ENCODE measurements around the gene WDR74. TPM values are rescaled to one million over a fixed set of nuclear protein-coding genes. Genes with fewer than 3 reads are reported as not detected.

Gene WDR74
- total RNA-seq, 1 donor from 2014 or later = 42.1 TPM

- peaks cover 50% of the 10 kb centered on the region for H3K4me1 Mint-ChIP-seq (ENCODE audit: unreplicated experiment)
- DNase-seq (ENCODE audit: extremely low spot score, unreplicated experiment) = peak; percentile 98
- H3K27me3 Mint-ChIP-seq (ENCODE audit: unreplicated experiment) = no peaks in the 10 kb centered on the region
- no peak for TF ChIP-seq CTCF (IDR thresholded peaks at IDR 0.05)
- peak overlapping the region; percentile 93 for H3K27ac Mint-ChIP-seq (ENCODE audit: unreplicated experiment)
- H3K4me3 Mint-ChIP-seq (ENCODE audit: unreplicated experiment) = peak overlapping the region; percentile 95
- H3K9me3 Mint-ChIP-seq (ENCODE audit: unreplicated experiment) = no peaks in the 10 kb centered on the region
- peaks cover 37% of the 10 kb centered on the region for H3K36me3 Mint-ChIP-seq (ENCODE audit: unreplicated experiment)
Observed at GRCh38 chr11:62855571-62856332, 16.4 kb upstream of the WDR74 start.

GRCh38 chr11:62854825-62855570 is 15.6 kb upstream of the WDR74 start:
- Mint-ChIP-seq H3K27ac (ENCODE audit: unreplicated experiment) (peak overlapping the region; percentile 93), H3K36me3 (ENCODE audit: unreplicated experiment) (peaks cover 37% of the 10 kb centered on the region), H3K27me3 (ENCODE audit: unreplicated experiment) (no peaks in the 10 kb centered on the region), H3K9me3 (ENCODE audit: unreplicated experiment) (no peaks in the 10 kb centered on the region), H3K4me3 (ENCODE audit: unreplicated experiment) (peak overlapping the region; percentile 95), H3K4me1 (ENCODE audit: unreplicated experiment) (peaks cover 50% of the 10 kb centered on the region)
- DNase-seq (ENCODE audit: extremely low spot score, unreplicated experiment) = no peak
- no peak for TF ChIP-seq CTCF (IDR thresholded peaks at IDR 0.05)

GRCh38 chr11:62854013-62854824 is 14.8 kb upstream of the WDR74 start:
- H3K4me1 Mint-ChIP-seq (ENCODE audit: unreplicated experiment) = peaks cover 50% of the 10 kb centered on the region
- no peak for DNase-seq (ENCODE audit: extremely low spot score, unreplicated experiment)
- H3K27me3 Mint-ChIP-seq (ENCODE audit: unreplicated experiment) = no peaks in the 10 kb centered on the region
- H3K4me3 Mint-ChIP-seq (ENCODE audit: unreplicated experiment) = peak overlapping the region; percentile 95
- TF ChIP-seq CTCF (IDR thresholded peaks at IDR 0.05) = no peak
- H3K27ac Mint-ChIP-seq (ENCODE audit: unreplicated experiment) = peak overlapping the region; percentile 93
- H3K36me3 Mint-ChIP-seq (ENCODE audit: unreplicated experiment) = peaks cover 37% of the 10 kb centered on the region
- H3K9me3 Mint-ChIP-seq (ENCODE audit: unreplicated experiment) = no peaks in the 10 kb centered on the region

- H3K4me1 Mint-ChIP-seq (ENCODE audit: unreplicated experiment) = peaks cover 48% of the 10 kb centered on the region
- peak overlapping the region; percentile 95 for H3K4me3 Mint-ChIP-seq (ENCODE audit: unreplicated experiment)
- no peak for DNase-seq (ENCODE audit: extremely low spot score, unreplicated experiment)
- peak overlapping the region; percentile 43 for H3K27ac Mint-ChIP-seq (ENCODE audit: unreplicated experiment)
- peaks cover 37% of the 10 kb centered on the region for H3K36me3 Mint-ChIP-seq (ENCODE audit: unreplicated experiment)
- TF ChIP-seq CTCF (IDR thresholded peaks at IDR 0.05) = no peak
- no peaks in the 10 kb centered on the region for H3K9me3 Mint-ChIP-seq (ENCODE audit: unreplicated experiment)
- no peaks in the 10 kb centered on the region for H3K27me3 Mint-ChIP-seq (ENCODE audit: unreplicated experiment)
Observed at GRCh38 chr11:62853279-62853965, 14.0 kb upstream of the WDR74 start.

Data from osteocyte (in vitro differentiated cells).